Smooth muscle cell (in vitro differentiated cells): ENCODE data around the gene TPGS2. TPM values are rescaled to one million over a fixed set of nuclear protein-coding genes. Genes with fewer than 3 reads are reported as not detected.

Source experiments
- DNase-seq: peaks from one replicate; lab custom pipeline; 2025; ENCODE audit not compliant: unreplicated experiment; lab: John Stamatoyannopoulos, UW
- H2AFZ ChIP-seq: fragments of 200-600 bp; sonication (generic); 2 replicates; pipeline ENCODE4 v1.6.0; 2016; ENCODE audit warnings: antibody characterized with exemption, low read depth, mild to moderate bottlenecking
- H3F3A ChIP-seq: fragments of 200-600 bp; sonication (generic); 2 replicates; pipeline ENCODE4 v1.6.0; 2017; ENCODE audit warnings: antibody characterized with exemption, low read depth
- H3K27ac ChIP-seq: fragments of 200-600 bp; sonication (generic); 2 replicates; pipeline ENCODE4 v1.5.1; 2016; ENCODE audit warnings: low read depth, mild to moderate bottlenecking
- H3K27me3 ChIP-seq: fragments of 200-600 bp; sonication (generic); 2 replicates; pipeline ENCODE4 v1.6.1; 2016; ENCODE audit warnings: low read depth, mild to moderate bottlenecking
- H3K36me3 ChIP-seq: fragments of 200-600 bp; sonication (generic); 2 replicates; pipeline ENCODE4 v1.5.1; 2016; ENCODE audit warnings: low read depth
- H3K4me1 ChIP-seq: fragments of 200-600 bp; sonication (generic); 2 replicates; pipeline ENCODE4 v1.5.1; 2016; ENCODE audit warnings: low read depth
- H3K4me2 ChIP-seq: fragments of 200-600 bp; sonication (generic); 2 replicates; pipeline ENCODE4 v1.6.0; 2016; ENCODE audit warnings: mild to moderate bottlenecking
- H3K4me3 ChIP-seq: fragments of 200-600 bp; sonication (generic); 2 replicates; pipeline ENCODE4 v1.5.1; 2016; ENCODE audit warnings: mild to moderate bottlenecking
- H3K79me2 ChIP-seq: fragments of 200-600 bp; sonication (generic); 2 replicates; pipeline ENCODE4 v1.6.0; 2016; ENCODE audit warnings: low read depth, mild to moderate bottlenecking
- H3K9ac ChIP-seq: fragments of 200-600 bp; sonication (generic); 2 replicates; pipeline ENCODE4 v1.6.0; 2016; ENCODE audit warnings: low read depth
- H3K9me3 ChIP-seq: fragments of 200-600 bp; sonication (generic); replicated peaks from 2 replicates; pipeline ENCODE4 v1.5.1; 2016; ENCODE audit warnings: low read depth
- H4K20me1 ChIP-seq: fragments of 200-600 bp; sonication (generic); 2 replicates; pipeline ENCODE4 v1.6.0; 2016; ENCODE audit warnings: low read depth
- WGBS: methylation state at CpG from one replicate; pipeline ENCODE4 v1.1.7; 2016; ENCODE audit warnings: low lambda C conversion rate; 5-methylcytosine and 5-hydroxymethylcytosine counted together
- polyA plus RNA-seq: library from polyadenylated mRNA; unstranded; fragments of >200 nt; fragmentation: Nextera tagmentation; extraction: Ambion mirVana; gene quantifications from 2 replicates; pipeline ENCODE4 v1.2.1, GENCODE V29; 2016
- total RNA-seq: library from RNA; depleted of rRNA; stranded (reverse); fragments of >200 nt; gene quantifications from 2 replicates; pipeline ENCODE4 v1.2.3, GENCODE V29; 2014
- TF ChIP-seq, protein P1 (sequence below): fragments of 200-600 bp; sonication (generic); IDR thresholded peaks from 2 replicates; pipeline ENCODE4 v1.5.1; 2017; ENCODE audit warnings: borderline replicate concordance, mild to moderate bottlenecking, antibody characterized with exemption; ENCODE audit not compliant: insufficient read depth, poor library complexity, severe bottlenecking

The TPGS2 gene
- total and polyA plus RNA-seq, 2 experiments from 2014 or later: 99.2 to 157 TPM

GRCh38 chr18:36760598-36760997 lies 68.2 kb downstream of the TPGS2 start:
- no peak overlapping the region for H3K27ac ChIP-seq
- 94% methylated on average over 24 of the region's 29 CpGs for WGBS
- TF ChIP-seq, protein P1, sequence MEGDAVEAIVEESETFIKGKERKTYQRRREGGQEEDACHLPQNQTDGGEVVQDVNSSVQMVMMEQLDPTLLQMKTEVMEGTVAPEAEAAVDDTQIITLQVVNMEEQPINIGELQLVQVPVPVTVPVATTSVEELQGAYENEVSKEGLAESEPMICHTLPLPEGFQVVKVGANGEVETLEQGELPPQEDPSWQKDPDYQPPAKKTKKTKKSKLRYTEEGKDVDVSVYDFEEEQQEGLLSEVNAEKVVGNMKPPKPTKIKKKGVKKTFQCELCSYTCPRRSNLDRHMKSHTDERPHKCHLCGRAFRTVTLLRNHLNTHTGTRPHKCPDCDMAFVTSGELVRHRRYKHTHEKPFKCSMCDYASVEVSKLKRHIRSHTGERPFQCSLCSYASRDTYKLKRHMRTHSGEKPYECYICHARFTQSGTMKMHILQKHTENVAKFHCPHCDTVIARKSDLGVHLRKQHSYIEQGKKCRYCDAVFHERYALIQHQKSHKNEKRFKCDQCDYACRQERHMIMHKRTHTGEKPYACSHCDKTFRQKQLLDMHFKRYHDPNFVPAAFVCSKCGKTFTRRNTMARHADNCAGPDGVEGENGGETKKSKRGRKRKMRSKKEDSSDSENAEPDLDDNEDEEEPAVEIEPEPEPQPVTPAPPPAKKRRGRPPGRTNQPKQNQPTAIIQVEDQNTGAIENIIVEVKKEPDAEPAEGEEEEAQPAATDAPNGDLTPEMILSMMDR: no peak

DNA sequence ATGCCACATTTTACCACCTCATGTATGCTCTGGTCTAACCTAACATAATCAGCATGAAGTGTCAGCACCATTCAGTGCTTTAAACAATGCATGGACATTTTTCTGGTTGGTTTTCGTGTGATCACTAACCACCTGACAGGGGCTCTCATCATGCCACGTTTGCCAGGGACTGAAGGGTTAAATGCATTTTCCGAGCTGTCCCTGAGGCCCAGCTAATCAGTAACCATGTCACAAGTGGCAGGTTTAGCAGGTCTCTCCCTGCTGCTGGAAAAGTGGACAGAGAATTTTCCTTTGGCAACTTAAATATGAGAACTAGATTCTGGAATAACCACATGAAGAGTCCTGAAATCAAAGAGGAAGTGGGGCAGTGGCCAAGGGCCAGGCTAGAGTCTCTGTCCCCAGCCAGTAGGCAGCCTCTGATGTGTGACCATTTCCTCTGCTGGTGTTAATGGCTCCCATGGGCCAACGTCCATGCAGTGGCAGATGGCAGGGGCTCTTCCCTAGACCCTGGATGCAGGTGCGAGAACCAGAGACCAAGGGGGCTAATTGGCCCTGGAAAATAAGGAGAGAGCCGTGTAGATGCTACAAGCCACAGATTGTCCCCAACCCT lies 69.5 kb downstream of the TPGS2 start:
- Histone ChIP-seq H3K9ac (no peak overlapping the region), H3K4me3 (no peak overlapping the region), H4K20me1 (no peaks in the 10 kb centered on the region), H3K4me1 (no peaks in the 10 kb centered on the region), H3K4me2 (no peak overlapping the region), H3K36me3 (no peaks in the 10 kb centered on the region), H3F3A (no peaks in the 10 kb centered on the region), H3K79me2 (no peaks in the 10 kb centered on the region), H3K27me3 (no peaks in the 10 kb centered on the region), H3K27ac (no peak overlapping the region), H2AFZ (no peak overlapping the region), H3K9me3 (no peaks in the 10 kb centered on the region)
- TF ChIP-seq, protein P1: no peak
- DNase-seq: no peak
- WGBS: 78% methylated on average over 6 of the region's 6 CpGs

More at GRCh38 chr18:36760598-36760997, 68.2 kb downstream of the TPGS2 start:
- H3K79me2 ChIP-seq: no peaks in the 10 kb centered on the region
- no peak for DNase-seq
- H4K20me1 ChIP-seq: no peaks in the 10 kb centered on the region
- H3K36me3 ChIP-seq: no peaks in the 10 kb centered on the region
- H3K4me2 ChIP-seq: no peak overlapping the region
- H3K4me3 ChIP-seq: no peak overlapping the region
- no peaks in the 10 kb centered on the region for H3F3A ChIP-seq
- H3K9ac ChIP-seq: no peak overlapping the region
- H2AFZ ChIP-seq: no peak overlapping the region
- H3K9me3 ChIP-seq: no peaks in the 10 kb centered on the region
- H3K4me1 ChIP-seq: no peaks in the 10 kb centered on the region
- H3K27me3 ChIP-seq: no peaks in the 10 kb centered on the region

DNA sequence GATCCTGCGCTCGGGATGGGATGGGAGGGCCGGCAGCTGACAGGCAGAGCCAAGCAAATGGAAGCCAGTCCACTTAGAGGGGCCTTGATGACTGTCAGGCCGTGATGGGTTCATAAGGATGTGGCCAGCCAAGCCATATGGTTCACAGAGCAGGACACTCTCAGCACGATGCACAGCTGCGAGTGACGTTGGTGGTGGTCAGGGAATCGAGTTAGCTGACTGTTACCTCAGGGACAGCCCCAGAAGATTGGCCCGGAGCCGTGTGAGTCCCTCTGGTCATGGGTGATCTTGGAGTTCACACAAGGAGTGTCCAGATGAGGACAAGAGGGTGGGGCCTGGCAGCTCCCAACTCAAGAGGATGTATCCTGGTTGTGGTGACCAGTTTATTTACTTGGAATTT lies 70.2 kb downstream of the TPGS2 start:
- H4K20me1 ChIP-seq: no peaks in the 10 kb centered on the region
- DNase-seq: no peak
- H3K9ac ChIP-seq: no peak overlapping the region
- WGBS: 91% methylated on average over 10 of the region's 10 CpGs
- no peaks in the 10 kb centered on the region for H3K36me3 ChIP-seq
- H3K79me2 ChIP-seq: no peaks in the 10 kb centered on the region
- TF ChIP-seq, protein P1: no peak
- no peaks in the 10 kb centered on the region for H3K4me1 ChIP-seq
- H3K27ac ChIP-seq: no peak overlapping the region
- H3K4me2 ChIP-seq: no peak overlapping the region
- no peaks in the 10 kb centered on the region for H3F3A ChIP-seq
- H3K4me3 ChIP-seq: no peak overlapping the region
- H2AFZ ChIP-seq: no peak overlapping the region
- no peaks in the 10 kb centered on the region for H3K27me3 ChIP-seq
- H3K9me3 ChIP-seq: no peaks in the 10 kb centered on the region

- Histone ChIP-seq H3K9ac (no peak overlapping the region), H3K79me2 (no peaks in the 10 kb centered on the region), H3K27me3 (no peaks in the 10 kb centered on the region), H3K4me1 (no peaks in the 10 kb centered on the region), H2AFZ (no peak overlapping the region), H3K27ac (no peak overlapping the region), H3K9me3 (no peaks in the 10 kb centered on the region), H4K20me1 (no peaks in the 10 kb centered on the region), H3F3A (no peaks in the 10 kb centered on the region), H3K4me2 (no peak overlapping the region), H3K4me3 (no peak overlapping the region), H3K36me3 (no peaks in the 10 kb centered on the region)
- WGBS: 94% methylated on average over 3 of the region's 3 CpGs
- DNase-seq: no peak
- TF ChIP-seq, protein P1: no peak
These were observed 70.8 kb downstream of the TPGS2 start for GRCh38 chr18:36757991-36758390.
